Vagina (tissue), 2 donors: ENCODE results near the gene TMTC3. TPM values are rescaled to one million over a fixed set of nuclear protein-coding genes. Genes with fewer than 3 reads are reported as not detected.

ENCODE experiments used
- DNase-seq, 2 donors: peaks; one replicate each; pipeline ENCODE4 v3.0.0-alpha.2; 2017; ENCODE audit errors: extremely low spot score in 2 of 2
- H3K27ac ChIP-seq: fragments of 200-600 bp; sonication (generic); one replicate; pipeline ENCODE4 v1.5.1; 2019
- H3K27me3 ChIP-seq: fragments of 200-600 bp; sonication (generic); one replicate; pipeline ENCODE4 v1.5.1; 2019
- H3K36me3 ChIP-seq, 2 donors: fragments of 200-600 bp; sonication (generic); one replicate each; pipeline ENCODE4 v1.5.1; 2017 to 2019
- H3K4me1 ChIP-seq: fragments of 200-600 bp; sonication (generic); one replicate; pipeline ENCODE4 v1.5.1; 2019
- H3K4me3 ChIP-seq, 2 donors: fragments of 200-600 bp; sonication (generic); 1 replicate in 1 of 2; 2 replicates in 1 of 2; pipeline ENCODE4 v1.5.1; 2016 to 2019
- H3K9me3 ChIP-seq: fragments of 200-600 bp; sonication (generic); one replicate; pipeline ENCODE4 v1.5.1; 2019
- CTCF ChIP-seq, 3 experiments: fragments of 450-650 bp in 2 of 3; fragments of 200-600 bp in 1 of 3; sonication (generic) in 1 of 3; IDR thresholded peaks; one replicate each; pipeline ENCODE4 v1.5.1; 2017 to 2019; ENCODE audit warnings: antibody characterized with exemption in 3 of 3, mild to moderate bottlenecking in 2 of 3, moderate library complexity in 2 of 3
- POLR2A ChIP-seq, 2 donors: fragments of 450-650 bp; IDR thresholded peaks; one replicate each; pipeline ENCODE4 v1.6.1; 2017; ENCODE audit warnings: antibody characterized with exemption in 2 of 2, mild to moderate bottlenecking in 2 of 2, moderate library complexity in 2 of 2
- POLR2AphosphoS5 ChIP-seq, 2 donors: sonication (generic); formaldehyde crosslinking; IDR thresholded peaks; one replicate each; pipeline ENCODE4 v1.9.0; 2017; ENCODE audit warnings: antibody characterized with exemption in 2 of 2, mild to moderate bottlenecking in 2 of 2, low read depth in 1 of 2; ENCODE audit not compliant: insufficient read depth in 1 of 2
- intact Hi-C: fragments of 100-400 bp; cut with DNase I; formaldehyde crosslinking; loops from one replicate; pipeline ENCODE4 v1.15.1; 2023
- total RNA-seq: library from RNA; depleted of rRNA; stranded (reverse); fragments of >200 nt; gene quantifications from one replicate; pipeline ENCODE4 v1.2.3, GENCODE V29; 2016

TMTC3 gene
- total RNA-seq, 1 donor from 2014 or later, result 14.2 TPM

GRCh38 chr12:88227263-88227662 lies 85.2 kb downstream of the TMTC3 start:
- H3K4me1 ChIP-seq, result no peaks in the 10 kb centered on the region
- intact Hi-C loops, result no loop called here
- no peak for DNase-seq
- no peak for TF ChIP-seq POLR2A (IDR thresholded peaks at IDR 0.05)
- TF ChIP-seq CTCF (IDR thresholded peaks at IDR 0.05), result no peak
- no peak for TF ChIP-seq POLR2AphosphoS5 (IDR thresholded peaks at IDR 0.05; ENCODE audit: insufficient read depth in 1 of 2, low read depth in 1 of 2)
- no peak overlapping the region for H3K4me3 ChIP-seq
- no peak overlapping the region for H3K27ac ChIP-seq
- H3K27me3 ChIP-seq, result no peaks in the 10 kb centered on the region
- no peaks in the 10 kb centered on the region for H3K36me3 ChIP-seq
- no peaks in the 10 kb centered on the region for H3K9me3 ChIP-seq

GRCh38 chr12:88227871-88228270 lies 85.8 kb downstream of the TMTC3 start:
- no peaks in the 10 kb centered on the region for H3K9me3 ChIP-seq
- DNase-seq, result no peak
- H3K27ac ChIP-seq, result no peak overlapping the region
- TF ChIP-seq CTCF (IDR thresholded peaks at IDR 0.05) (no peak), POLR2AphosphoS5 (IDR thresholded peaks at IDR 0.05; ENCODE audit: insufficient read depth in 1 of 2, low read depth in 1 of 2) (no peak), POLR2A (IDR thresholded peaks at IDR 0.05) (no peak)
- H3K36me3 ChIP-seq, result no peaks in the 10 kb centered on the region
- intact Hi-C loops, result no loop called here
- no peak overlapping the region for H3K4me3 ChIP-seq
- H3K27me3 ChIP-seq, result no peaks in the 10 kb centered on the region
- no peaks in the 10 kb centered on the region for H3K4me1 ChIP-seq

- TF ChIP-seq POLR2AphosphoS5 (IDR thresholded peaks at IDR 0.05; ENCODE audit: insufficient read depth in 1 of 2, low read depth in 1 of 2) (no peak), POLR2A (IDR thresholded peaks at IDR 0.05) (no peak), CTCF (IDR thresholded peaks at IDR 0.05) (no peak)
- no peaks in the 10 kb centered on the region for H3K27me3 ChIP-seq
- intact Hi-C loops, result no loop called here
- H3K4me3 ChIP-seq, result no peak overlapping the region
- H3K4me1 ChIP-seq, result no peaks in the 10 kb centered on the region
- no peak for DNase-seq
- no peak overlapping the region for H3K27ac ChIP-seq
- no peaks in the 10 kb centered on the region for H3K9me3 ChIP-seq
- no peaks in the 10 kb centered on the region for H3K36me3 ChIP-seq
These were observed 86.6 kb downstream of the TMTC3 start for GRCh38 chr12:88228720-88229119.

- intact Hi-C loops, result no loop called here
- Histone ChIP-seq H3K27me3 (no peaks in the 10 kb centered on the region), H3K36me3 (no peaks in the 10 kb centered on the region), H3K4me1 (no peaks in the 10 kb centered on the region), H3K9me3 (no peaks in the 10 kb centered on the region), H3K4me3 (no peak overlapping the region), H3K27ac (no peak overlapping the region)
- no peak for DNase-seq
- TF ChIP-seq CTCF (IDR thresholded peaks at IDR 0.05) (no peak), POLR2AphosphoS5 (IDR thresholded peaks at IDR 0.05; ENCODE audit: insufficient read depth in 1 of 2, low read depth in 1 of 2) (no peak), POLR2A (IDR thresholded peaks at IDR 0.05) (no peak)
These were observed 88.2 kb downstream of the TMTC3 start for GRCh38 chr12:88230271-88230670.

GRCh38 chr12:88235183-88235833 lies 93.2 kb downstream of the TMTC3 start:
- DNase-seq, result no peak
- intact Hi-C loops, result no loop called here
- Histone ChIP-seq H3K27me3 (no peaks in the 10 kb centered on the region), H3K27ac (no peak overlapping the region), H3K9me3 (no peaks in the 10 kb centered on the region), H3K4me3 (no peak overlapping the region), H3K4me1 (no peaks in the 10 kb centered on the region), H3K36me3 (no peaks in the 10 kb centered on the region)
- TF ChIP-seq CTCF (IDR thresholded peaks at IDR 0.05) (no peak), POLR2A (IDR thresholded peaks at IDR 0.05) (no peak), POLR2AphosphoS5 (IDR thresholded peaks at IDR 0.05; ENCODE audit: insufficient read depth in 1 of 2, low read depth in 1 of 2) (no peak)
